Gastroesophageal sphincter (tissue), 3 donors: ENCODE data around the gene CHRM5.

ENCODE experiments used
- EP300 ChIP-seq: sonication (generic); formaldehyde crosslinking; IDR thresholded peaks from one replicate; pipeline ENCODE4 v1.6.1; 2017; ENCODE audit warnings: antibody characterized with exemption, mild to moderate bottlenecking
- POLR2A ChIP-seq, 2 donors: fragments of 450-650 bp; IDR thresholded peaks; one replicate each; pipeline ENCODE4 v1.6.1; 2017; ENCODE audit warnings: antibody characterized with exemption in 2 of 2, mild to moderate bottlenecking in 2 of 2, moderate library complexity in 1 of 2
- TF ChIP-seq, protein P1 (sequence below), 4 experiments: fragments of 200-600 bp in 2 of 4; fragments of 450-650 bp in 2 of 4; sonication (generic) in 1 of 4; IDR thresholded peaks; one replicate each; pipeline ENCODE4 v1.5.1; 2017 to 2019; ENCODE audit warnings: antibody characterized with exemption in 4 of 4, mild to moderate bottlenecking in 2 of 4, moderate library complexity in 2 of 4

DNA sequence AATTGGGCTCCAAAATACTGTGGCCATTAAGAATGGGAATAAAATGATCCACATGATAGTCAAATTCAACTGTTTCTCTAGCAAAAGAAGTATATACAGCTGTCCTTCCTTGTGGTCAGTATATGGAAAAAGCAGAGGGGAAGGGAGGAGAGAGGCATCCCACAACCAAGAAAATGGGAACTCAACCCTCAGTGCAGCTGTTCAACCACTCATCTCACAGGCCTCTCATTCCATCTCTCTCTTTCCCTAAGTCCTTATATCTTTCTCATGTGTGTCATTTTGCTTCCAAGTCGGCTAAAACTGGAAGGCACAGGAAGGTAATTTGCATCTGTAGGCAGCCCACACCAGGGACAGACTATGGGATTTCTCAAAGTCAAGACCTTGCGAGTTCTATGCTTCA lies 43.2 kb downstream of the CHRM5 start:
- TF ChIP-seq, protein P1, sequence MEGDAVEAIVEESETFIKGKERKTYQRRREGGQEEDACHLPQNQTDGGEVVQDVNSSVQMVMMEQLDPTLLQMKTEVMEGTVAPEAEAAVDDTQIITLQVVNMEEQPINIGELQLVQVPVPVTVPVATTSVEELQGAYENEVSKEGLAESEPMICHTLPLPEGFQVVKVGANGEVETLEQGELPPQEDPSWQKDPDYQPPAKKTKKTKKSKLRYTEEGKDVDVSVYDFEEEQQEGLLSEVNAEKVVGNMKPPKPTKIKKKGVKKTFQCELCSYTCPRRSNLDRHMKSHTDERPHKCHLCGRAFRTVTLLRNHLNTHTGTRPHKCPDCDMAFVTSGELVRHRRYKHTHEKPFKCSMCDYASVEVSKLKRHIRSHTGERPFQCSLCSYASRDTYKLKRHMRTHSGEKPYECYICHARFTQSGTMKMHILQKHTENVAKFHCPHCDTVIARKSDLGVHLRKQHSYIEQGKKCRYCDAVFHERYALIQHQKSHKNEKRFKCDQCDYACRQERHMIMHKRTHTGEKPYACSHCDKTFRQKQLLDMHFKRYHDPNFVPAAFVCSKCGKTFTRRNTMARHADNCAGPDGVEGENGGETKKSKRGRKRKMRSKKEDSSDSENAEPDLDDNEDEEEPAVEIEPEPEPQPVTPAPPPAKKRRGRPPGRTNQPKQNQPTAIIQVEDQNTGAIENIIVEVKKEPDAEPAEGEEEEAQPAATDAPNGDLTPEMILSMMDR (IDR thresholded peaks at IDR 0.05), result no peak
- TF ChIP-seq EP300, result no peak
- TF ChIP-seq POLR2A (IDR thresholded peaks at IDR 0.05), result no peak
